Tibial artery (tissue), 4 donors: ENCODE data around the gene ARL5C.
A peak's percentile ranks its signal among the peaks of the same experiment; 100 is the strongest.

Experiments used
- DNase-seq, 2 donors: peaks; one replicate each; pipeline ENCODE4 v3.0.0-alpha.2; 2019
- H3K27ac ChIP-seq, 2 donors: fragments of 200-600 bp; sonication (generic) in 1 of 2; 1 replicate in 1 of 2; 2 replicates in 1 of 2; pipeline ENCODE4 v1.5.1; 2018 to 2019; ENCODE audit warnings: mild to moderate bottlenecking in 1 of 2
- H3K27me3 ChIP-seq, 2 donors: fragments of 200-600 bp; sonication (generic) in 1 of 2; one replicate each; pipeline versions ENCODE4 v1.5.1 to v1.6.0; 2016 to 2019
- H3K36me3 ChIP-seq, 3 donors: fragments of 200-600 bp; sonication (generic) in 2 of 3; one replicate each; pipeline ENCODE4 v1.5.1; 2016 to 2019; ENCODE audit warnings: mild to moderate bottlenecking in 2 of 3
- H3K4me1 ChIP-seq, 4 donors: fragments of 200-600 bp; sonication (generic) in 2 of 4; 1 replicate in 3 of 4; 2 replicates in 1 of 4; pipeline ENCODE4 v1.5.1; 2016 to 2019
- H3K4me3 ChIP-seq, 2 donors: fragments of 200-600 bp; sonication (generic) in 1 of 2; 1 replicate in 1 of 2; 2 replicates in 1 of 2; pipeline ENCODE4 v1.5.1; 2018 to 2019; ENCODE audit warnings: mild to moderate bottlenecking in 2 of 2
- H3K9me3 ChIP-seq, 3 donors: fragments of 200-600 bp; sonication (generic) in 1 of 3; one replicate each; pipeline ENCODE4 v1.5.1; 2016 to 2019
- CTCF ChIP-seq, 2 experiments: fragments of 200-600 bp in 1 of 2; fragments of 450-650 bp in 1 of 2; IDR thresholded peaks; one replicate each; pipeline ENCODE4 v1.5.1; 2017 to 2019; ENCODE audit warnings: antibody characterized with exemption in 2 of 2, mild to moderate bottlenecking in 1 of 2, moderate library complexity in 1 of 2
- intact Hi-C: fragments of 100-400 bp; cut with DNase I; formaldehyde crosslinking; loops from one replicate; pipeline ENCODE4 v1.15.0; 2023; ENCODE audit warnings: low total_unique reads

Gene ARL5C

GRCh38 chr17:39165841-39166349, at the start of gene ARL5C:
Gene ARL5C, minus strand, starts transcription at chr17:39166161. Its CDS starts 401 bp downstream, at chr17:39165760.
- Histone ChIP-seq H3K4me3 (peak within 1 kb of the TSS; percentile 43 to 60), H3K27ac (peak within 1 kb of the TSS in 1 of 2 donors; percentile 16), H3K36me3 (no peaks in the 10 kb centered on the region), H3K4me1 (peaks cover 0 to 26% (median 13%) of the 10 kb centered on the region in 4 donors), H3K9me3 (no peaks in the 10 kb centered on the region), H3K27me3 (no peaks in the 10 kb centered on the region)
- TF ChIP-seq CTCF (IDR thresholded peaks at IDR 0.05) = no peak
- intact Hi-C loops = loop anchor here (10.0 kb wide), 2 partner anchors 69 to 291 kb away; partner anchors contain the start of gene LASP1
- DNase-seq = no peak

GRCh38 chr17:39213852-39214251, 47.9 kb upstream of the ARL5C start:
- intact Hi-C loops = no loop called here
- Histone ChIP-seq H3K27me3 (no peaks in the 10 kb centered on the region), H3K27ac (peak overlapping the region; percentile 80 to 93), H3K9me3 (no peaks in the 10 kb centered on the region), H3K4me3 (no peak overlapping the region), H3K36me3 (peaks cover 0 to 65% (median 24%) of the 10 kb centered on the region in 3 donors), H3K4me1 (peaks cover 0 to 83% (median 62%) of the 10 kb centered on the region in 4 donors)
- DNase-seq = no peak
- no peak for TF ChIP-seq CTCF (IDR thresholded peaks at IDR 0.05)

- H3K4me1 ChIP-seq = peaks cover 0 to 83% (median 62%) of the 10 kb centered on the region in 4 donors
- TF ChIP-seq CTCF (IDR thresholded peaks at IDR 0.05) = no peak
- peaks cover 0 to 60% (median 23%) of the 10 kb centered on the region in 3 donors for H3K36me3 ChIP-seq
- peak overlapping the region; percentile 80 to 93 for H3K27ac ChIP-seq
- DNase-seq = peak in 1 of 2 donors; percentile 82
- no peaks in the 10 kb centered on the region for H3K9me3 ChIP-seq
- no peak overlapping the region for H3K4me3 ChIP-seq
- intact Hi-C loops = no loop called here
- no peaks in the 10 kb centered on the region for H3K27me3 ChIP-seq
Measured at GRCh38 chr17:39212841-39213480, 47.0 kb upstream of the ARL5C start.

GRCh38 chr17:39212195-39212810, 46.3 kb upstream of the ARL5C start:
- intact Hi-C loops = no loop called here

GRCh38 chr17:39210093-39210434, 44.1 kb upstream of the ARL5C start:
- intact Hi-C loops = no loop called here
- Histone ChIP-seq H3K27ac (peak overlapping the region; percentile 80 to 93), H3K9me3 (no peaks in the 10 kb centered on the region), H3K36me3 (peaks cover 1 to 34% (median 2%) of the 10 kb centered on the region in 3 donors), H3K4me1 (peaks cover 0 to 75% (median 62%) of the 10 kb centered on the region in 4 donors), H3K4me3 (peak overlapping the region; percentile 41 to 50), H3K27me3 (no peaks in the 10 kb centered on the region)
- no peak for DNase-seq
- TF ChIP-seq CTCF (IDR thresholded peaks at IDR 0.05) = no peak

More at GRCh38 chr17:39212195-39212810, 46.3 kb upstream of the ARL5C start:
- Histone ChIP-seq H3K4me3 (no peak overlapping the region), H3K36me3 (peaks cover 0 to 54% (median 16%) of the 10 kb centered on the region in 3 donors), H3K27ac (peak overlapping the region; percentile 80 to 93), H3K27me3 (no peaks in the 10 kb centered on the region), H3K9me3 (no peaks in the 10 kb centered on the region), H3K4me1 (peaks cover 0 to 83% (median 63%) of the 10 kb centered on the region in 4 donors)
- peak; percentile 49 to 94 for DNase-seq
- no peak for TF ChIP-seq CTCF (IDR thresholded peaks at IDR 0.05)
